AG10803 (cell line): ENCODE results near the gene TK1.

ENCODE experiments used
- DNase-seq: peaks from one replicate; pipeline ENCODE4 v3.0.0; 2010; ENCODE audit warnings: low read depth
- H3K4me3 ChIP-seq: 2 replicates; pipeline ENCODE4 v1.5.1; 2011; ENCODE audit warnings: mild to moderate bottlenecking, low read length, control low read depth
- TF ChIP-seq, protein P1 (sequence below): conservative IDR thresholded peaks from 2 replicates; pipeline ENCODE4 v1.5.1; 2011; ENCODE audit warnings: mild to moderate bottlenecking, low read length, control low read depth, inconsistent platforms

The TK1 gene

DNA sequence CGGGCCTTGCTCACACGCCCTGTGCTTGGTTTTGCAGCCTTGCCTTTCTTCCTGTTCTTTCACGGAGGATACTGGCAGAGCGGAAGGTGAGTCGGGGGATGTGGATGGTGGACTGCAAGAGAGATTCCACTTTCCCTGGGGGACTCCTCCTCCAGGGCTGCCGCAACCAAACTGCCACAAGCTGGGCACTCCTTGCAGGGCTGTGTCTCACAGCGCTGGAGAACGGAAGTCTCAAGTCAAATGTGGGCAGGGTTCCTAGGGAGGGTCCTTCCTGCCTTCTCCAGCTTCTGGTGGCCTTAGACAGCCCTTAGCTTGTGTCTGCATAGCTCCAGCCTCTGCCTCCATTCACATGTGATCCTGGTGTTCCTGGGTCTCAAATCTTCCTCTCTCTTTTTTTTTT lies 15.8 kb upstream of the TK1 start:
- no peak for DNase-seq
- TF ChIP-seq, protein P1, sequence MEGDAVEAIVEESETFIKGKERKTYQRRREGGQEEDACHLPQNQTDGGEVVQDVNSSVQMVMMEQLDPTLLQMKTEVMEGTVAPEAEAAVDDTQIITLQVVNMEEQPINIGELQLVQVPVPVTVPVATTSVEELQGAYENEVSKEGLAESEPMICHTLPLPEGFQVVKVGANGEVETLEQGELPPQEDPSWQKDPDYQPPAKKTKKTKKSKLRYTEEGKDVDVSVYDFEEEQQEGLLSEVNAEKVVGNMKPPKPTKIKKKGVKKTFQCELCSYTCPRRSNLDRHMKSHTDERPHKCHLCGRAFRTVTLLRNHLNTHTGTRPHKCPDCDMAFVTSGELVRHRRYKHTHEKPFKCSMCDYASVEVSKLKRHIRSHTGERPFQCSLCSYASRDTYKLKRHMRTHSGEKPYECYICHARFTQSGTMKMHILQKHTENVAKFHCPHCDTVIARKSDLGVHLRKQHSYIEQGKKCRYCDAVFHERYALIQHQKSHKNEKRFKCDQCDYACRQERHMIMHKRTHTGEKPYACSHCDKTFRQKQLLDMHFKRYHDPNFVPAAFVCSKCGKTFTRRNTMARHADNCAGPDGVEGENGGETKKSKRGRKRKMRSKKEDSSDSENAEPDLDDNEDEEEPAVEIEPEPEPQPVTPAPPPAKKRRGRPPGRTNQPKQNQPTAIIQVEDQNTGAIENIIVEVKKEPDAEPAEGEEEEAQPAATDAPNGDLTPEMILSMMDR, result no peak
- H3K4me3 ChIP-seq, result no peak overlapping the region

DNA sequence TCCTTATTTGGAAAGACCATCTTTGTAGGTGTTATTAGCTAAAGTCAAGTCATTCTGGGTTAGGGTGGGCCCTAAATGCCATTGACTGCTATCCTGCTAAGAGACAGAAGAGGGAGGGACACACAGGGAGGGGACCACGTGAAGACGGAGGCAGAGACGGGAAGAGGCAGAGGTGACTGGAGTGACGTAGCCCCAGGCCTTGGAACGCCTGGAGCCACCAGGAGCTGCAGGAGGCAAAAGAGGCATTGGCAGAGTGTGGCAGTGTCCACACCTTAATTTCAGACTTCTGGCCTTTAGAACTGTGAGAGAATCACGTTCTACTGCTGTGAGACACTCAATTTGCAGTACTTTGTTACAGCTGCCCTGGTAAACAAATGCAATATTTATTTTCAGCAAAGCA lies 13.6 kb upstream of the TK1 start:
- DNase-seq, result no peak
- TF ChIP-seq, protein P1, result no peak
- no peak overlapping the region for H3K4me3 ChIP-seq

DNA sequence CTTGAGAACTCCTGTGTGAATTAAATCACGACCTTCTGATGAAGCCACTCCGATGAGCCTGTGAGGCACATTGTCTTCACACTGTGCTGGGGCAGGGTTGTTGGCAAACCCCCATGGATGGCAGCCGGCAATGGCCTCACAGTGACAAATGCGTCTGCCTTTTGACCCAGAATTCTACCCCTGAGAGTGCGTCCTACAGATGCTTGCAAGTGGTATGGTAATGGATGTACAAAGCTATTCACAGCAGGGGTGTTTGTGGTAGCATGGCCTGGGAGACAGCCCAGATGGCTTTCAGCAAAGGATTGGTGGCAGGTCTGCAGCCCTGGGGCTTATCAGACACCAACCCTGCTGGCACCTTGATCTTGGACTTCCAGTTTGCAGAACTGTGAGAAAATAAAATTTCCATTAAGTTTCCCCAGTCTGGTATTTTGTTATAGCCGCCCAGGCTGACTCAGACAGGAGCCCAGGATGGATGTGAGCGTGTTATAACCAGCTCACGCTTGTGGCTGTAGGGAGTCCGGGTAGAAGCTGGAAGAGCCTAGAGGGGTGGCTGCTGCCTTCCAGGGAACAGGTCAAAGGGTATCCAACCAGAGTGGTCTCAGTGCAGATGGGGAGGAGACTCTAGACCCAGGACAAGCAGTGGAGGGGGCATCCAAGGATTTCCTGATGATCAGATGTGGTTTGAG lies 10.4 kb upstream of the TK1 start:
- H3K4me3 ChIP-seq, result no peak overlapping the region
- TF ChIP-seq, protein P1, result no peak
- no peak for DNase-seq

DNA sequence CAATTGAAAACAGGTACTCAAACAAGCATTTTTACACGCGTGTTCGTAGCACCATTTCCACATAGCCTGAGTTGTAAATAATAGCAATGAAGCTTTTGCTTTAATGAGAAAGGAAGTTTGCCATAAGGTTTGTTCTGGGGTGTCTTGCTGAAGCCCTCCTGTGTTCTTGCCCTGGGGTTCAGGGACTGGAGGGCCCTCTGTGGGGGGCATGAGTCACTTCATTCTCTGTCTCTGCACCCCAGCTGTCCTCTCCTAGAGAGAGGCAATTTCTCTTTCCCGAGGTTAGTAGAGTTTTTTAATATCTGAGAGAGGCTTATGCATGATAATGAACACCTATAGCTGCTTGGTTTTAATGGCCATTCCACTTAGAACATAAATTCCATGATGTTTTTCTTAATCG lies 9.9 kb upstream of the TK1 start:
- no peak overlapping the region for H3K4me3 ChIP-seq
- DNase-seq, result no peak
- TF ChIP-seq, protein P1, result no peak

DNA sequence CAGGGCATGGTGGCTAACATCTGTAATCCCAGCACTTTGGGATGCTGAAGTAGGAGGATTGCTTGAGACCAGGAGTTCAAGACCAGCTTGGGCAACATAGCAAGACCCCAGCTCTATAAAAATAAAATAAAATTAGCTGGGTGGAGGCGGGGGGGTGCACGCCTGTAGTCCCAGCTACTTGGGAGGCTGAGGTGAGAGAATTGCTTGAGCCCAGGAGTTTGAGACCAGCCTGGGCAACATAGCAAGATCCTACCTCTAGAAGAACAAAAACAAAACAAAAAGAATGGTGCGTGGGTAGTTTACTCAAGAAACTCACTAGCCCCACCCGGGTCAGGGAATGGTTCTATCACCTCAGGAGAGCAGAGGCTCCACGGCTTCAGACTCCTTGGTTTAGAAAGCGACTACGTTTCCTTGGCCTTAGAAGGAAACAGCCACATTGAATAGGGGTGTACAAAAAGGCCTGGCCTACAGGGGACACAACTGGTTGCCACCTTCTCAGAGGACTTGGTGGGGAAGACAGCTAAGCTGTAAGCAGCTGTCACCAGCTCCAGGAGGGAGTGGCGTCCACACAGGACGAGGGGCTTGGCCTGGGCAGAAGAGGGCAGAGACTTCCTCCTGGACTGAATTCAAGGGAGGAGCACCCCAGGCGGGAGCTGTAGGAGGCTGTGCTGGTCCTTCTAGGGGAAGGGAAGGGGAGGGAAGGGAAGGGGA lies 716 bp downstream of the TK1 start:
- peak; percentile 42 for DNase-seq
- peak overlapping the region; percentile 79 for H3K4me3 ChIP-seq
- TF ChIP-seq, protein P1, result no peak

DNA sequence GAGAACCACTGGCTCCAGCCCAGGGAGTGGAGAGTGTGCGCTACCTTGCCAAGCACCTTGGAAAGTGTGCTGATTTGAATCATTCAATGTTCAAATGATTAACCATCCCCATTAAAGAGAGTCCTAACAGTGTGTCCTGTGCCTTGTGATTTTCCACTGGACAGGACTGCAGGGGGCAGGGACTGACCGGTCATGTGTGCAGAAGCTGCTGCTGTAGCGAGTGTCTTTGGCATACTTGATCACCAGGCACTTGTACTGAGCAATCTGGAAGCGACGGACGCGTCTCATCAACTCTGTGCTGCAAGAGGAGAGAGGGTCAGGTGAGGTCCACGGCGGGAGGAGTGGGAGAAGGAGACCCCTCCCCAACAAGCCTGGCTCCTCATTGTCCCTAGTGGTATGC lies 2.0 kb downstream of the TK1 start:
- TF ChIP-seq, protein P1, result no peak
- no peak overlapping the region for H3K4me3 ChIP-seq
- no peak for DNase-seq

DNA sequence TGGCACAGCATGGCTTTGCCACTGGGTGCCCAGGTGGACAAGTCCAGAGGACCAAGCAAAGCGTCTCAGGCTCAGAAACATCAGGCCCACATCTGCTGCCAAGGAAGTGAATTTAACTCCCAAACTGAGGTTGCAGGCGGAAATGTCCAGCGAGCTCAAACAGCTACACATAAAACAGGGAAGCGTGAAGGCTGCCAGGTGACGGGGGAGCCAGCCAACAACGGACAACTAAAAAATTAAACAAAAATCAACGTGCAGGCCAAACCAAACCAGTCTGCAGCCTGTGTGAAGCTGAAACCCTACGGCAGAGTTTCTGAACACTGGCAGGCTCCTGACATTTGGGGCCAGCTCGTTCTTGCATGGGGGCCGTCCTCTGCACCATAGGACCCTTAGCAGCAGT lies 2.5 kb downstream of the TK1 start:
- H3K4me3 ChIP-seq, result no peak overlapping the region
- TF ChIP-seq, protein P1, result no peak
- DNase-seq, result no peak
